ENCODE measurements around the gene ABTB2. TPM values are rescaled to one million over a fixed set of nuclear protein-coding genes. Genes with fewer than 3 reads are reported as not detected.

Gene ABTB2
- polyA plus RNA-seq, 1 of the 3 experiments (the other 2 are of a cell fraction), result 7.8 TPM

DNA sequence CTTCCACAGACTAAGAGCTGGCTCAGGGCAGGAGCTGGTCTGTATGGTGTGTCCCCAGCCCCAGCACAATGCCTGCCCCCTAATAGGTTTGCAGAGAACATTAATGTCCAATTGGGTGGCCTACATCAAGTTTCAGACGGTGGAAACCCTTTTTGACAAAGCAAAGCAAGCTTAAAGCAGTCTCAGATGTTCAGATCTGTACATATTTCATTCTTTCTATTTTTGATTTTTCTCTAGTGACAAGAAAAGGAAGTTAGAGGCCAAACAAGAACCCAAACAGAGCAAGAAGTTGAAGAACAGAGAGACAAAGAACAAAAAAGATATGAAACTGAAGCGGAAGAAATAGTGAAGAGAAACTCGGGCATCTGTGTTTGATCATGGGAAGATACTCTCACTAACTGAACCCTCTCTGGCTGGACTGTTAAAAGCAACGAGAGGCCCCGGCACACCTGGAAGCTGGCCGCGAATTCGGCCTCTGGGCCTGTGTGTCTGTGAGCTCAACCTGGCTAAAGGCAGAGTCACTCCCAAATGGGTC lies 211.9 kb downstream of the ABTB2 start:
- CTCF ChIA-PET, result interaction anchor here (0.6 kb wide), 1 partner anchor 127 kb away, joined by 3 read pairs; no protein-coding TSS in a partner anchor
- Histone ChIP-seq H3K9ac (no peak overlapping the region), H2AFZ (ENCODE audit: low read depth) (no peak overlapping the region), H3K4me3 (ENCODE audit: low read depth in 2 of 2, low read length in 1 of 2) (no peak overlapping the region), H3K9me3 (no peaks in the 10 kb centered on the region), H3F3A (replicated peaks; ENCODE audit: insufficient read depth) (no peaks in the 10 kb centered on the region), H3K27ac (ENCODE audit: low read depth in 2 of 2, low read length in 1 of 2) (no peak overlapping the region), H3K27me3 (ENCODE audit: insufficient read depth) (no peaks in the 10 kb centered on the region), H3K79me2 (ENCODE audit: insufficient read depth) (no peaks in the 10 kb centered on the region), H3K4me1 (ENCODE audit: control insufficient read depth in 1 of 2, insufficient read depth in 2 of 2, low read depth in 1 of 2, low read length in 1 of 2) (peaks cover 0 to 14% of the 10 kb centered on the region in 2 experiments; a peak in 3 of 4 replicates), H3K4me2 (no peak overlapping the region), H3K36me3 (replicated peaks in 1 of 2; ENCODE audit: control insufficient read depth in 1 of 2, insufficient read depth in 2 of 2, low read length in 1 of 2) (peaks cover 37 to 88% of the 10 kb centered on the region in 2 experiments), H3K9me2 (no peaks in the 10 kb centered on the region), H4K20me1 (ENCODE audit: insufficient read depth) (no peaks in the 10 kb centered on the region)
- DNase-seq, result no peak
- TF ChIP-seq EP300 (IDR thresholded peaks at IDR 0.05; ENCODE audit: borderline replicate concordance in 1 of 2, low read depth in 1 of 2, low read length in 1 of 2), result no peak
- no peak for TF ChIP-seq MXI1 (IDR thresholded peaks at IDR 0.05; ENCODE audit: low read depth, low read length)
- TF ChIP-seq SIN3A (IDR thresholded peaks at IDR 0.05; ENCODE audit: borderline replicate concordance, low read depth, low read length), result no peak
- TF ChIP-seq, protein P1, sequence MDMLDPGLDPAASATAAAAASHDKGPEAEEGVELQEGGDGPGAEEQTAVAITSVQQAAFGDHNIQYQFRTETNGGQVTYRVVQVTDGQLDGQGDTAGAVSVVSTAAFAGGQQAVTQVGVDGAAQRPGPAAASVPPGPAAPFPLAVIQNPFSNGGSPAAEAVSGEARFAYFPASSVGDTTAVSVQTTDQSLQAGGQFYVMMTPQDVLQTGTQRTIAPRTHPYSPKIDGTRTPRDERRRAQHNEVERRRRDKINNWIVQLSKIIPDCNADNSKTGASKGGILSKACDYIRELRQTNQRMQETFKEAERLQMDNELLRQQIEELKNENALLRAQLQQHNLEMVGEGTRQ (IDR thresholded peaks at IDR 0.05; ENCODE audit: borderline replicate concordance, low read depth, low read length), result no peak
- TF ChIP-seq, protein P2, sequence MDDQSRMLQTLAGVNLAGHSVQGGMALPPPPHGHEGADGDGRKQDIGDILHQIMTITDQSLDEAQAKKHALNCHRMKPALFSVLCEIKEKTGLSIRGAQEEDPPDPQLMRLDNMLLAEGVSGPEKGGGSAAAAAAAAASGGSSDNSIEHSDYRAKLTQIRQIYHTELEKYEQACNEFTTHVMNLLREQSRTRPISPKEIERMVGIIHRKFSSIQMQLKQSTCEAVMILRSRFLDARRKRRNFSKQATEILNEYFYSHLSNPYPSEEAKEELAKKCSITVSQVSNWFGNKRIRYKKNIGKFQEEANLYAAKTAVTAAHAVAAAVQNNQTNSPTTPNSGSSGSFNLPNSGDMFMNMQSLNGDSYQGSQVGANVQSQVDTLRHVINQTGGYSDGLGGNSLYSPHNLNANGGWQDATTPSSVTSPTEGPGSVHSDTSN (IDR thresholded peaks at IDR 0.05), result no peak
- no peak for TF ChIP-seq EZH2phosphoT487 (IDR thresholded peaks at IDR 0.05; ENCODE audit: borderline replicate concordance, low read depth)
- TF ChIP-seq, protein P3, sequence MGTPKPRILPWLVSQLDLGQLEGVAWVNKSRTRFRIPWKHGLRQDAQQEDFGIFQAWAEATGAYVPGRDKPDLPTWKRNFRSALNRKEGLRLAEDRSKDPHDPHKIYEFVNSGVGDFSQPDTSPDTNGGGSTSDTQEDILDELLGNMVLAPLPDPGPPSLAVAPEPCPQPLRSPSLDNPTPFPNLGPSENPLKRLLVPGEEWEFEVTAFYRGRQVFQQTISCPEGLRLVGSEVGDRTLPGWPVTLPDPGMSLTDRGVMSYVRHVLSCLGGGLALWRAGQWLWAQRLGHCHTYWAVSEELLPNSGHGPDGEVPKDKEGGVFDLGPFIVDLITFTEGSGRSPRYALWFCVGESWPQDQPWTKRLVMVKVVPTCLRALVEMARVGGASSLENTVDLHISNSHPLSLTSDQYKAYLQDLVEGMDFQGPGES (IDR thresholded peaks at IDR 0.05; ENCODE audit: low read depth, low read length), result no peak
- TF ChIP-seq, protein P4, sequence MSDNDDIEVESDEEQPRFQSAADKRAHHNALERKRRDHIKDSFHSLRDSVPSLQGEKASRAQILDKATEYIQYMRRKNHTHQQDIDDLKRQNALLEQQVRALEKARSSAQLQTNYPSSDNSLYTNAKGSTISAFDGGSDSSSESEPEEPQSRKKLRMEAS (IDR thresholded peaks at IDR 0.05; ENCODE audit: low read depth), result no peak
- TF ChIP-seq RXRA (IDR thresholded peaks at IDR 0.05; ENCODE audit: borderline replicate concordance, low read depth), result no peak
- POLR2A ChIA-PET, result no interaction called here
- WGBS (ENCODE audit: low lambda C conversion rate), result 85% methylated on average over 5 of the region's 8 CpGs

DNA sequence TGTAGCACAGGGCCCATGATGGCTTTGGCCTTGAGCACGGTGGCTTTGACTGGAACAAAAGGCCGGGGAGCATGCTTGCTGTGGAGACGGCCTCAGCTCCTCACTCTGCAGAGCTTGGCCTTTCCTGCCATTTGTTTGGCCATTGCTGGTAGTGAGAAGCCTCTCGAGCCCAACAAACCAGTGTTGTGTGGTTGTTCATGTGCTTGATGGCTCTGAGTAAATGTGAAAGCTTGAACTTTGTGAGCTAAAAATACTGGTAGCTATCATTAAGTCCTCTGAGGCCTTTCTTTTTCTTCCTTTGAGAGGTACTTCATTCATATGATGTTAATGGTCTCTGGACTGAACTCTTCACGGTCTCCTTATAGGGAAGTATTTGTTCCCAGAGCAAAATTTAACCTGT lies 212.7 kb downstream of the ABTB2 start:
- no peaks in the 10 kb centered on the region for H3F3A ChIP-seq (replicated peaks; ENCODE audit: insufficient read depth)
- no peak overlapping the region for H3K4me2 ChIP-seq
- no peak overlapping the region for H3K4me3 ChIP-seq (ENCODE audit: low read depth in 2 of 2, low read length in 1 of 2)
- 100% methylated on average over 5 of the region's 5 CpGs for WGBS (ENCODE audit: low lambda C conversion rate)
- H3K79me2 ChIP-seq (ENCODE audit: insufficient read depth), result no peaks in the 10 kb centered on the region
- H3K4me1 ChIP-seq (ENCODE audit: control insufficient read depth in 1 of 2, insufficient read depth in 2 of 2, low read depth in 1 of 2, low read length in 1 of 2), result peaks cover 0 to 6% of the 10 kb centered on the region in 2 experiments; a peak in 2 of 4 replicates
- no peak overlapping the region for H2AFZ ChIP-seq (ENCODE audit: low read depth)
- no peak overlapping the region for H3K27ac ChIP-seq (ENCODE audit: low read depth in 2 of 2, low read length in 1 of 2)
- no peaks in the 10 kb centered on the region for H4K20me1 ChIP-seq (ENCODE audit: insufficient read depth)
- ChIA-PET CTCF (interaction anchor here (2.0 kb wide), 1 partner anchor 29 kb away, joined by 5 read pairs; no protein-coding TSS in a partner anchor), POLR2A (no interaction called here)
- H3K9me3 ChIP-seq, result no peaks in the 10 kb centered on the region
- peaks cover 37 to 95% of the 10 kb centered on the region in 2 experiments for H3K36me3 ChIP-seq (replicated peaks in 1 of 2; ENCODE audit: control insufficient read depth in 1 of 2, insufficient read depth in 2 of 2, low read length in 1 of 2)
- H3K9me2 ChIP-seq, result no peaks in the 10 kb centered on the region
- H3K9ac ChIP-seq, result no peak overlapping the region
- TF ChIP-seq GATA2 (CRISPR knock-in tag; IDR thresholded peaks at IDR 0.05) (no peak), FOXJ3 (CRISPR knock-in tag; IDR thresholded peaks at IDR 0.05) (no peak), POLR2AphosphoS5 (IDR thresholded peaks at IDR 0.05; ENCODE audit: low read depth, low read length) (no peak), FOXM1 (IDR thresholded peaks at IDR 0.05; ENCODE audit: low read depth) (no peak), TEAD4 (IDR thresholded peaks at IDR 0.05; ENCODE audit: borderline replicate concordance, insufficient read depth) (no peak), JUND (IDR thresholded peaks at IDR 0.05) (no peak), ELF1 (IDR thresholded peaks at IDR 0.05) (no peak)
- H3K27me3 ChIP-seq (ENCODE audit: insufficient read depth), result no peaks in the 10 kb centered on the region
- no peak for DNase-seq

Data from SK-N-SH (cell line).